ENCODE results near the gene SH3TC2. TPM values are rescaled to one million over a fixed set of nuclear protein-coding genes. Genes with fewer than 3 reads are reported as not detected.

The SH3TC2 gene
- total RNA-seq, 1 donor from 2014 or later = 0.21 TPM

DNA sequence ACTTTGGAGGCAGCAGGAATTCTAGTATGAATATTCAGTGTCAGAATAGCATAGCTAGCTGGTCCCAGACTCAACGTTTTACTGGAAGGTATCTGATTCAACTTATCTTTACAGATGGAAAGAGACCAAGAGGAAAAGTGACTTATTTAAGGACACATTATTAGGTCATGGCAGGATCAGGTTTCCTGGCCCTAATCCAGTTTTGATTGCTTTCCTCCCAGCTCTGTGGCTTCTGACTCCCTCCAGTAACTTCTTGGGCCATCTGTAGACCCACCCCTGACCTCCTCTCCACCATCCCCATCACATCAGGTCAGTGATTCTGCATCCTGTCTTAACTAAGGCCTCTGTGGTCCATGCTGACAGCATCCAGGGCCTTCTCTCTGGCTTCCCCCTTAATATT is 38.4 kb downstream of the SH3TC2 start:
- Histone ChIP-seq H3K4me3 (no peak overlapping the region), H3K4me1 (no peaks in the 10 kb centered on the region), H3K27ac (no peak overlapping the region), H3K27me3 (no peaks in the 10 kb centered on the region), H3K36me3 (no peaks in the 10 kb centered on the region), H3K9me3 (no peaks in the 10 kb centered on the region)
- DNase-seq (ENCODE audit: low spot score in 2 of 2) = no peak
- no peak for TF ChIP-seq CTCF (IDR thresholded peaks at IDR 0.05)
- intact Hi-C loops (cut with DNase I) = no loop called here

DNA sequence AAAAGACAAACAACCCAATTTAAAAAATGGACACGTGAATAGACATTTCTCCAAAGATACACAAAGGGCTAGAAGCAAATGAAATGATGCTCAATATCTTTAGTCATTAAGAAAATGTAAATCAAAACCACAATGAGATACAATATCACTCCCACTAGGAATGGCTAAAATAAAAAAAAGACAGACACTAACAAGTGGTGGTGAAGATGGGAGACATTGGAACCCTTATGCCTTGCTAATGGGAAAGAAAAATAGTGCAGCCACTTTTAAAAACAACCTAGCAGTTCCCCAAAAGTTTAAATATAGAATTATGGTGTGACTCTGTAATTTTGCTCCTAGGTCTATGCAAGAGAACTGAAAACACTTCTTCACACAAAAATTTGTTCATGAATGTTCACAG is 40.7 kb downstream of the SH3TC2 start:
- no peak overlapping the region for H3K27ac ChIP-seq
- no peaks in the 10 kb centered on the region for H3K36me3 ChIP-seq
- no peaks in the 10 kb centered on the region for H3K4me1 ChIP-seq
- H3K4me3 ChIP-seq = no peak overlapping the region
- H3K27me3 ChIP-seq = no peaks in the 10 kb centered on the region
- DNase-seq (ENCODE audit: low spot score in 2 of 2) = no peak
- intact Hi-C loops (cut with DNase I) = no loop called here
- no peaks in the 10 kb centered on the region for H3K9me3 ChIP-seq
- TF ChIP-seq CTCF (IDR thresholded peaks at IDR 0.05) = no peak

GRCh38 chr5:149019679-149020078 is 43.2 kb downstream of the SH3TC2 start:
- H3K4me1 ChIP-seq = no peaks in the 10 kb centered on the region
- no peak overlapping the region for H3K27ac ChIP-seq
- no peaks in the 10 kb centered on the region for H3K36me3 ChIP-seq
- H3K27me3 ChIP-seq = no peaks in the 10 kb centered on the region
- intact Hi-C loops (cut with DNase I) = no loop called here
- H3K9me3 ChIP-seq = no peaks in the 10 kb centered on the region
- DNase-seq (ENCODE audit: low spot score in 2 of 2) = no peak
- TF ChIP-seq CTCF (IDR thresholded peaks at IDR 0.05) = no peak
- no peak overlapping the region for H3K4me3 ChIP-seq

GRCh38 chr5:149018909-149019443 is 43.9 kb downstream of the SH3TC2 start:
- DNase-seq (ENCODE audit: low spot score in 2 of 2) = no peak
- Histone ChIP-seq H3K36me3 (no peaks in the 10 kb centered on the region), H3K4me1 (no peaks in the 10 kb centered on the region), H3K27ac (no peak overlapping the region), H3K9me3 (no peaks in the 10 kb centered on the region), H3K4me3 (no peak overlapping the region), H3K27me3 (no peaks in the 10 kb centered on the region)
- intact Hi-C loops (cut with DNase I) = no loop called here
- no peak for TF ChIP-seq CTCF (IDR thresholded peaks at IDR 0.05)

- TF ChIP-seq CTCF (IDR thresholded peaks at IDR 0.05) = no peak
- intact Hi-C loops (cut with DNase I) = no loop called here
These were observed 45.2 kb downstream of the SH3TC2 start for GRCh38 chr5:149017636-149018035.

DNA sequence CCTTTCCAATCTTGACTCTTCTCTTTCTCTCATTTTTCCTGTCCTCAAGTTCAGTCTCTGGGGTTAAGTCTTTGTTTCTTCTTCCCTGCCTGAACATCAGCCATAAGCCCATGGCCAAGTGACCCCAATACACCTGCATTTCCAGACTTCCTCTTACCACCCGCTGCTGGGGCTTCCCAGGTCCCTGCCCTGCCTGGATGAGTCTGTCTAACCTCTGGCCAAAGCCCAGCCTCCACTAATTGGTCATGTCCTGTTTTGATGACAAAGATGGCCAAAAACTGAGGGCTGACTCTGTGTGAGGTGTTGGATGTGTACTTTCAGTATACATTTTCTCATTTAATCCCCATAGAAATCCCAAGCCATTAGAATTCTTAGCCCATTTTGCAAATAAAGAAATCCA is 47.3 kb downstream of the SH3TC2 start:
- H3K27ac ChIP-seq = no peak overlapping the region
- DNase-seq (ENCODE audit: low spot score in 2 of 2) = no peak
- intact Hi-C loops (cut with DNase I) = no loop called here
- no peak overlapping the region for H3K4me3 ChIP-seq
- no peak for TF ChIP-seq CTCF (IDR thresholded peaks at IDR 0.05)
- H3K27me3 ChIP-seq = no peaks in the 10 kb centered on the region
- H3K9me3 ChIP-seq = no peaks in the 10 kb centered on the region
- H3K4me1 ChIP-seq = no peaks in the 10 kb centered on the region
- H3K36me3 ChIP-seq = no peaks in the 10 kb centered on the region

More at GRCh38 chr5:149017636-149018035, 45.2 kb downstream of the SH3TC2 start:
- no peak for DNase-seq (ENCODE audit: low spot score in 2 of 2)
- Histone ChIP-seq H3K4me1 (no peaks in the 10 kb centered on the region), H3K36me3 (no peaks in the 10 kb centered on the region), H3K27ac (no peak overlapping the region), H3K4me3 (no peak overlapping the region), H3K9me3 (no peaks in the 10 kb centered on the region), H3K27me3 (no peaks in the 10 kb centered on the region)

Measured in ascending aorta (tissue), 2 donors.